Breast epithelium (tissue), 3 donors: ENCODE data around the gene MEAK7.

Source experiments
- POLR2A ChIP-seq: fragments of 450-650 bp; IDR thresholded peaks from one replicate; pipeline ENCODE4 v1.6.1; 2016; ENCODE audit warnings: antibody characterized with exemption, mild to moderate bottlenecking, moderate library complexity
- POLR2AphosphoS5 ChIP-seq, 3 donors: sonication (generic); formaldehyde crosslinking; IDR thresholded peaks; one replicate each; pipeline ENCODE4 v1.6.1; 2017; ENCODE audit warnings: antibody characterized with exemption in 3 of 3
- TF ChIP-seq, protein P1 (sequence below), 3 donors: fragments of 450-650 bp; IDR thresholded peaks; one replicate each; pipeline ENCODE4 v1.5.1; 2016 to 2017; ENCODE audit warnings: antibody characterized with exemption in 3 of 3, mild to moderate bottlenecking in 3 of 3, moderate library complexity in 3 of 3

DNA sequence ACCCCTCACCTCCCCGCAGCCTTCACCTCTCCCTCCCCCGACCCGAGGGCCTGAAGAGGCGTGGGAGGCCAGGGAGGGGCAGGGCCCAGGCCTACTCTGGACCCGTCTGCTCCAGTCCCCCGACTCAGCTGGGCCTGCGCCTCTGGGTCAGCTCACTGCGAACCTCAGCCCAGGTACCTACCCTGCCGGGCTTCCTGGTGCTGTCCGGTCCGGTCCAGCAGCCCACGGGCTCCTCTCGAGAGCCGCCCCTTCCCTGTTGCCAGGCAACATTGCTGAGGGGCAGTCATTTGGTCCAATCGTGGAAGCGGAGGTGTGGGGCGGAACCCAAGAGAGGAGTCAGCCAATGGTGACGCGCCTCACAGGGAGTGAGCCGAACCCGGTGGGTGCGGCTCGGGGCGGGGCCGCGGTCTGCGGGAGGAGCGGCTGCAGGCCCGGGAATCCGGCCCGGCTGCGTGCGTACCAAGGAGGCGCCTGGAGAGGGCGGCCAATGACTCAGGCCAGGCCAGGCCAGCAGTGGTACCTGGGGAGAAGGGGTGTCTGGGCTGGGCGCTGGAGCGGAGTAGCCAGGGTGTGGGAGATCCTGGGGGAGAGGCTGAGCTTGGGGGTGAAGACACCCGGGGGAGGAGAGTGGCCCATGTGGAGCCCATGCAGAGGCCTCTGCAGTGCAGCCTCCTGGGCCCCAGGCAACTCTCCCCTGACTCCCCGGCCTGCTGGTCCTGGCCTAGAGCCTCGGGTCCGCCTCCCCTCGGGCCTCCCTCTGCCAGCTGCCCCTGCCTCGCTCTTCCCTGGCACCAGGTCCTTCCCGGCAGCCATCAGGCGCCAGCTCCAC lies at the start of gene MEAK7:
- TF ChIP-seq, protein P1, sequence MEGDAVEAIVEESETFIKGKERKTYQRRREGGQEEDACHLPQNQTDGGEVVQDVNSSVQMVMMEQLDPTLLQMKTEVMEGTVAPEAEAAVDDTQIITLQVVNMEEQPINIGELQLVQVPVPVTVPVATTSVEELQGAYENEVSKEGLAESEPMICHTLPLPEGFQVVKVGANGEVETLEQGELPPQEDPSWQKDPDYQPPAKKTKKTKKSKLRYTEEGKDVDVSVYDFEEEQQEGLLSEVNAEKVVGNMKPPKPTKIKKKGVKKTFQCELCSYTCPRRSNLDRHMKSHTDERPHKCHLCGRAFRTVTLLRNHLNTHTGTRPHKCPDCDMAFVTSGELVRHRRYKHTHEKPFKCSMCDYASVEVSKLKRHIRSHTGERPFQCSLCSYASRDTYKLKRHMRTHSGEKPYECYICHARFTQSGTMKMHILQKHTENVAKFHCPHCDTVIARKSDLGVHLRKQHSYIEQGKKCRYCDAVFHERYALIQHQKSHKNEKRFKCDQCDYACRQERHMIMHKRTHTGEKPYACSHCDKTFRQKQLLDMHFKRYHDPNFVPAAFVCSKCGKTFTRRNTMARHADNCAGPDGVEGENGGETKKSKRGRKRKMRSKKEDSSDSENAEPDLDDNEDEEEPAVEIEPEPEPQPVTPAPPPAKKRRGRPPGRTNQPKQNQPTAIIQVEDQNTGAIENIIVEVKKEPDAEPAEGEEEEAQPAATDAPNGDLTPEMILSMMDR (IDR thresholded peaks at IDR 0.05), result no peak
- TF ChIP-seq POLR2AphosphoS5 (IDR thresholded peaks at IDR 0.05), result peak; percentile 70 to 86 (median 79)
- peak; percentile 39 for TF ChIP-seq POLR2A
